ENCODE data around the gene TGM1. TPM values are rescaled to one million over a fixed set of nuclear protein-coding genes. Genes with fewer than 3 reads are reported as not detected.
"Not testable (repeated sequence)": the region's sequence is repeated elsewhere in the genome, so short reads cannot be mapped to it uniquely, and the experiment has no call there.

The TGM1 gene
- total RNA-seq, 1 experiment from 2014 or later = 2.0 TPM

GRCh38 chr14:24213866-24214662, 48.9 kb downstream of the TGM1 start:
- no peaks in the 10 kb centered on the region for H3K27me3 ChIP-seq
- peak overlapping the region; percentile 68 for H3K4me3 ChIP-seq
- no peak for DNase-seq
- H3K9me3 ChIP-seq = no peaks in the 10 kb centered on the region
- H3K36me3 ChIP-seq = peaks cover 3% of the 10 kb centered on the region; the same call in 1 of the 2 replicates

- peak; percentile 97 for DNase-seq
- peaks cover 5% of the 10 kb centered on the region; the same call in 1 of the 2 replicates for H3K36me3 ChIP-seq
- H3K9me3 ChIP-seq = no peaks in the 10 kb centered on the region
- no peaks in the 10 kb centered on the region for H3K27me3 ChIP-seq
- peak within 1 kb of the TSS; percentile 68 for H3K4me3 ChIP-seq
Measured at GRCh38 chr14:24212924-24213865, 49.8 kb downstream of the TGM1 start, which contains the start of gene CHMP4A. Gene CHMP4A (minus strand): TSS chr14:24213488. CDS start chr14:24213439, 49 bp downstream.

- Histone ChIP-seq H3K36me3 (peaks cover 5% of the 10 kb centered on the region; the same call in 1 of the 2 replicates), H3K4me3 (no peak overlapping the region), H3K9me3 (no peaks in the 10 kb centered on the region), H3K27me3 (no peaks in the 10 kb centered on the region)
- no peak for DNase-seq
Measured at GRCh38 chr14:24211311-24211710, 51.7 kb downstream of the TGM1 start.

GRCh38 chr14:24207625-24208024, 55.4 kb downstream of the TGM1 start:
- Histone ChIP-seq H3K4me3 (no peak overlapping the region), H3K27me3 (no peaks in the 10 kb centered on the region), H3K36me3 (peaks cover 10% of the 10 kb centered on the region; the same call in 1 of the 2 replicates), H3K9me3 (no peaks in the 10 kb centered on the region)
- no peak for DNase-seq

- H3K9me3 ChIP-seq = no peaks in the 10 kb centered on the region
- peaks cover 11% of the 10 kb centered on the region for H3K36me3 ChIP-seq
- no peaks in the 10 kb centered on the region for H3K27me3 ChIP-seq
- no peak overlapping the region for H3K4me3 ChIP-seq
- no peak for DNase-seq
Measured at GRCh38 chr14:24207104-24207551, 55.8 kb downstream of the TGM1 start.

- no peaks in the 10 kb centered on the region; the same call in 1 of the 2 replicates for H3K9me3 ChIP-seq
- H3K36me3 ChIP-seq = peaks cover 14% of the 10 kb centered on the region
- DNase-seq = no peak
- no peaks in the 10 kb centered on the region for H3K27me3 ChIP-seq
- H3K4me3 ChIP-seq = no peak overlapping the region
Measured at GRCh38 chr14:24206260-24207103, 56.5 kb downstream of the TGM1 start.

GRCh38 chr14:24204163-24205146, 58.5 kb downstream of the TGM1 start:
- DNase-seq = no peak
- Histone ChIP-seq H3K36me3 (peaks cover 16% of the 10 kb centered on the region), H3K27me3 (no peaks in the 10 kb centered on the region), H3K4me3 (no peak overlapping the region), H3K9me3 (no peaks in the 10 kb centered on the region; the same call in 1 of the 2 replicates)

- not testable (repeated sequence) for H3K9me3 ChIP-seq, H3K27me3 ChIP-seq, H3K4me3 ChIP-seq, DNase-seq
- H3K36me3 ChIP-seq = peaks cover 16% of the 10 kb centered on the region
Measured at GRCh38 chr14:24203249-24203886, 59.6 kb downstream of the TGM1 start.

GRCh38 chr14:24202538-24202937, 60.4 kb downstream of the TGM1 start:
- not testable (repeated sequence) for H3K4me3 ChIP-seq, DNase-seq, H3K27me3 ChIP-seq, H3K9me3 ChIP-seq
- H3K36me3 ChIP-seq = peaks cover 14% of the 10 kb centered on the region

Other genes with a start within 250 kb of the TGM1 start
- not detected in 2 replicates for gene CARMIL3, start 211.2 kb downstream of the TGM1 start, total RNA-seq (2014; rRNA removed; shearing (Covaris generic); ENCODE audit: low replicate concordance)
- gene CPNE6, start 191.6 kb downstream of the TGM1 start, total RNA-seq (2014; rRNA removed; shearing (Covaris generic); ENCODE audit: low replicate concordance) = not detected in 2 replicates
- 6.7 and 27.5 TPM in 2 replicates for gene PCK2, start 168.9 kb downstream of the TGM1 start, total RNA-seq (2014; rRNA removed; shearing (Covaris generic); ENCODE audit: low replicate concordance)
- gene DCAF11, start 148.4 kb downstream of the TGM1 start, total RNA-seq (2014; rRNA removed; shearing (Covaris generic); ENCODE audit: low replicate concordance) = 22.7 and 64.7 TPM in 2 replicates
- 1.9 and 4.9 TPM in 2 replicates for gene NRL, start 148.2 kb downstream of the TGM1 start, total RNA-seq (2014; rRNA removed; shearing (Covaris generic); ENCODE audit: low replicate concordance)
- 0.79 TPM in 1 of 2 replicates, not detected in the other for gene FITM1, start 132.5 kb downstream of the TGM1 start, total RNA-seq (2014; rRNA removed; shearing (Covaris generic); ENCODE audit: low replicate concordance)
- 37.5 and 39.3 TPM in 2 replicates for gene PSME1, start 127.0 kb downstream of the TGM1 start, total RNA-seq (2014; rRNA removed; shearing (Covaris generic); ENCODE audit: low replicate concordance)
- 7.2 and 15.7 TPM in 2 replicates for gene EMC9, start 121.6 kb downstream of the TGM1 start, total RNA-seq (2014; rRNA removed; shearing (Covaris generic); ENCODE audit: low replicate concordance)
- gene PSME2, start 116.6 kb downstream of the TGM1 start, total RNA-seq (2014; rRNA removed; shearing (Covaris generic); ENCODE audit: low replicate concordance) = 84.9 and 111 TPM in 2 replicates
- 39.6 and 52.1 TPM in 2 replicates for gene RNF31, start 115.7 kb downstream of the TGM1 start, total RNA-seq (2014; rRNA removed; shearing (Covaris generic); ENCODE audit: low replicate concordance)
- gene IRF9, start 101.9 kb downstream of the TGM1 start, total RNA-seq (2014; rRNA removed; shearing (Covaris generic); ENCODE audit: low replicate concordance) = 15.8 and 26.4 TPM in 2 replicates
- gene REC8, start 91.1 kb downstream of the TGM1 start, total RNA-seq (2014; rRNA removed; shearing (Covaris generic); ENCODE audit: low replicate concordance) = 0.66 and 2.1 TPM in 2 replicates
- gene IPO4, start 74.4 kb downstream of the TGM1 start, total RNA-seq (2014; rRNA removed; shearing (Covaris generic); ENCODE audit: low replicate concordance) = 41.0 and 60.5 TPM in 2 replicates
- gene TM9SF1, start 67.7 kb downstream of the TGM1 start, total RNA-seq (2014; rRNA removed; shearing (Covaris generic); ENCODE audit: low replicate concordance) = 25.2 and 39.3 TPM in 2 replicates
- not detected in 2 replicates for gene TSSK4, start 57.5 kb downstream of the TGM1 start, total RNA-seq (2014; rRNA removed; shearing (Covaris generic); ENCODE audit: low replicate concordance)
- gene CHMP4A, start 49.7 kb downstream of the TGM1 start, total RNA-seq (2014; rRNA removed; shearing (Covaris generic); ENCODE audit: low replicate concordance) = 20.0 and 75.5 TPM in 2 replicates
- gene MDP1, start 47.1 kb downstream of the TGM1 start, total RNA-seq (2014; rRNA removed; shearing (Covaris generic); ENCODE audit: low replicate concordance) = 2.5 and 4.5 TPM in 2 replicates
- gene NEDD8, start 30.8 kb downstream of the TGM1 start, total RNA-seq (2014; rRNA removed; shearing (Covaris generic); ENCODE audit: low replicate concordance) = 138 and 173 TPM in 2 replicates
- gene GMPR2, start 30.2 kb downstream of the TGM1 start, total RNA-seq (2014; rRNA removed; shearing (Covaris generic); ENCODE audit: low replicate concordance) = 54.0 and 60.9 TPM in 2 replicates
- 23.6 and 36.7 TPM in 2 replicates for gene TINF2, start 20.6 kb downstream of the TGM1 start, total RNA-seq (2014; rRNA removed; shearing (Covaris generic); ENCODE audit: low replicate concordance)
- 1.7 and 2.6 TPM in 2 replicates for gene RABGGTA, start 8.4 kb upstream of the TGM1 start, total RNA-seq (2014; rRNA removed; shearing (Covaris generic); ENCODE audit: low replicate concordance)
- gene DHRS1, start 36.6 kb upstream of the TGM1 start, total RNA-seq (2014; rRNA removed; shearing (Covaris generic); ENCODE audit: low replicate concordance) = 1.5 and 2.5 TPM in 2 replicates
- gene NOP9, start 36.7 kb upstream of the TGM1 start, total RNA-seq (2014; rRNA removed; shearing (Covaris generic); ENCODE audit: low replicate concordance) = 6.6 and 10.6 TPM in 2 replicates
- gene CIDEB, start 44.8 kb upstream of the TGM1 start, total RNA-seq (2014; rRNA removed; shearing (Covaris generic); ENCODE audit: low replicate concordance) = not detected in 2 replicates
- gene LTB4R2, start 47.0 kb upstream of the TGM1 start, total RNA-seq (2014; rRNA removed; shearing (Covaris generic); ENCODE audit: low replicate concordance) = 0.59 and 0.82 TPM in 2 replicates
- 1.4 and 1.5 TPM in 2 replicates for gene LTB4R, start 48.3 kb upstream of the TGM1 start, total RNA-seq (2014; rRNA removed; shearing (Covaris generic); ENCODE audit: low replicate concordance)
- not detected in 2 replicates for gene ADCY4, start 71.9 kb upstream of the TGM1 start, total RNA-seq (2014; rRNA removed; shearing (Covaris generic); ENCODE audit: low replicate concordance)
- gene RIPK3, start 76.8 kb upstream of the TGM1 start, total RNA-seq (2014; rRNA removed; shearing (Covaris generic); ENCODE audit: low replicate concordance) = not detected in 2 replicates
- gene NFATC4, start 105.0 kb upstream of the TGM1 start, total RNA-seq (2014; rRNA removed; shearing (Covaris generic); ENCODE audit: low replicate concordance) = 4.9 and 14.5 TPM in 2 replicates
- 0.30 TPM in 1 of 2 replicates, not detected in the other for gene NYNRIN, start 135.8 kb upstream of the TGM1 start, total RNA-seq (2014; rRNA removed; shearing (Covaris generic); ENCODE audit: low replicate concordance)
- 2.0 TPM in 1 of 2 replicates, not detected in the other for gene CBLN3, start 166.5 kb upstream of the TGM1 start, total RNA-seq (2014; rRNA removed; shearing (Covaris generic); ENCODE audit: low replicate concordance)
- 19.1 and 30.7 TPM in 2 replicates for gene KHNYN, start 166.8 kb upstream of the TGM1 start, total RNA-seq (2014; rRNA removed; shearing (Covaris generic); ENCODE audit: low replicate concordance)
- gene SDR39U1, start 179.6 kb upstream of the TGM1 start, total RNA-seq (2014; rRNA removed; shearing (Covaris generic); ENCODE audit: low replicate concordance) = 16.8 and 32.0 TPM in 2 replicates
- gene CMA1, start 245.1 kb upstream of the TGM1 start, total RNA-seq (2014; rRNA removed; shearing (Covaris generic); ENCODE audit: low replicate concordance) = not detected in 2 replicates

All from MG63 (cell line).